HG03521 (cell line): ENCODE data around the gene HMGB1.

Experiments used
- ATAC-seq: cut with Tn5 transposase; IDR thresholded peaks from one replicate; pipeline ENCODE4 v1.9.1; 2021; ENCODE audit warnings: mild to moderate bottlenecking, moderate library complexity; ENCODE audit not compliant: unreplicated experiment

Gene HMGB1

DNA sequence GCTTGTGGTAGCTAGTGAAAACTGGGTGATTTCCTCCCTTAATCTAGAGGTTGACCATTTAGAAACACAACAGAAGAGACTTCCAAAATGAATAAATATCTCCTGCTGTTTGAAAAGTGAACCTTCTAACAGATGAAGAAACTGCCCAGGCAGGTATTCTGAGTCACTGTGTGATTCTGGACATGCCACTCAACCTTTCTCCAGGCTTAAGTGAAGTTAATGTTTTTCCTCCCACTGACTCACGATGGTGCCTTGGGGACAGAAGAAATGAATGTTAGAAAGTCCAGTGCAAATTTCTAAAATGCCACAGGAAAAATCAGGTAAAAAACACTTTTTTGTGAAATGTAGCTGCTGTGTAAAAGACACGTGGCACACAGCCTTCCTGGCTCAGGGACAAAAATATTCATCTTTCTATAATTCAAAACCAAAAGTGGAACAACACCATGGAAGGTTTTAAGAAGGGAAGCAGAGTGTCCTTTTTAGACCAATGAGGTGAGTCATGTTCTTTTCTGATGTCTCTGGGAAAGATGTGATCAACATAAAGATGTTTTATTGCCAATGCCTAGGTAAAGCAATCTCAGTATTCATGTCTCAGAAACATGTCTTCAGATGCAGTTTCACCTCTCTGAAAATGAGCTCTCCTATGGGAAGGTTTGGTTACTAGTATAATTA, 34.3 kb downstream of the HMGB1 start:
- no peak for ATAC-seq

DNA sequence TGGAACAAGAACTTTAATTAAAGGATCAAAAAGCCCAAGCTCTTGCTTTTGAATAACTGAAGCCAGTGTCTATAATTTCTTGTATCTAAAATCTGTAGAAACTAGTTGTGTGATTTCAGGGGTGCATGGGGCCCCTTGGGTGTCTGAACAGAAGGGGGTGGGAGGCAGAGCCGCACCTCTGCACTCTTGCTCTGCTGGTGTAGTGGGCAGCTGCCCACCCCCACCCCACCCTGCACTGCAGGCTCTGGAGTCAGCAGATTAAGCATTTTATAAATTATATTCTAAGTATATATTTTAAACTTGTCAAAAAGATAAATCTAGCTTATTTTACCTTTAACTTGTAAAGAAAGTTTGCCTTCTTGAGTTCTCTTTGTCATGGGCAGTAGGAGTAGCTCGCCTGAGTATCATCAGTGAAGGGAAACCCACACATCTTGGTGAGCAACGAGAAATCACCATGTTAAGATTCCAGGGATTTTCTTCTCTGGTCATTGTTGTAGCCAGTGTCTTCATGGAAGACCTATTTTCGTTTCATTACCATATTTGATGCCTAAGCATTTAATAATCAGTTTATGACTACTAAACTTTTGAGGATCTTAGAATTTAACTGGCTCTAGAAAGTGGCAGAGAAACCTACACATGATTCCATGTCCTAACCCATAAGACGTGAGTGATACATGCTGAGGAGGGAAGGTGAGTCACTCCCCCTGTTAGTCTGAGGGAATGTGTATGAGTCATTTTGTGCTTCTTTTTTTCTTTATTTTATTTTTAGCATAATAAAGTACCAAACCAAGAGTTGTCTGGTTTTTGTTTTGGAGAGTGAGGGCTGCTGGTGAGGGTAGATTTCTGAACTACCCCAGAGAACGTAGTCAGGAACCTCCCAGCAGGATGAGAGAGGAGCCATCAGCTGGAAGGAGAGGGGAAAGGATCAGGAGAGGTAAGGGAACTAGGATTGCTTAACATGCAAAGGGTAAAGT, 35.7 kb downstream of the HMGB1 start:
- ATAC-seq, result peak; percentile 45

DNA sequence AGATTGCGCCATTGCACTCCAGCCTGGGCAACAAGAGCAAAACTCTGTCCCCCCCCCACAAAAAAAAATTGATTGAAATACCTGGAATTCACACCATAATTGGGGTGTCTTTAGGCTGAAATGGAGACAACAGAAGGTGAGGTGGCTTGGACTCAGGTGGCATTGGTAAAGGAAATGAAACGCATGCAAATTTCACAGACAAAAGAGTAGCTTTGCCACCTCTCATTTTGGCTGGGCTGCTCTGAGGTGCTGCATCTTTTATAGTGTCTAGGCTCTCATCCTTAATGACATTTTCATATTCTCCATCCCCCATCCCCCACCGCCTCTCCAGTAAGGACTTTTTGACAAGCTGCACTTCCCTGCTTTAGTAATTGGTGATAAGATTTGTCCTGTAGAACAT, 36.5 kb downstream of the HMGB1 start:
- ATAC-seq, result no peak

DNA sequence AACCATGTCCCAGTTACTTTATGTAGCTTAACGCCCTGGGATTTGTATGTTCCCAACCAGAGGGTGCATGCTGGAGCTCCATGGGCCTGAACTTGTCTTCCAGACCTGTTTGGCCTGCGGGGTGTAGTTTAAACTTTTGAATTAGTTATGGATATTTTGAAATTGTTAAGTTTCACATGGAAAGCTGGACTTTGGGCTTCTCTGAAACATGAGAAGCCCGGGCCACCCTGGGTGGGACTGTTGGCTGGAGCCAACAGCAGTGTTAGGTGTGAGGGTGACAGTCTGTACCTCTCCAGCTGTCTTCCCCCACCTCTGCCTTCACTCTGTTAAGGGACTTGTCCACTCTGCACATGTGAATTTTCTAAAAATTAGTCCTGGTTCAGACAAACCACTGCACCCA, 41.8 kb downstream of the HMGB1 start:
- ATAC-seq, result no peak

DNA sequence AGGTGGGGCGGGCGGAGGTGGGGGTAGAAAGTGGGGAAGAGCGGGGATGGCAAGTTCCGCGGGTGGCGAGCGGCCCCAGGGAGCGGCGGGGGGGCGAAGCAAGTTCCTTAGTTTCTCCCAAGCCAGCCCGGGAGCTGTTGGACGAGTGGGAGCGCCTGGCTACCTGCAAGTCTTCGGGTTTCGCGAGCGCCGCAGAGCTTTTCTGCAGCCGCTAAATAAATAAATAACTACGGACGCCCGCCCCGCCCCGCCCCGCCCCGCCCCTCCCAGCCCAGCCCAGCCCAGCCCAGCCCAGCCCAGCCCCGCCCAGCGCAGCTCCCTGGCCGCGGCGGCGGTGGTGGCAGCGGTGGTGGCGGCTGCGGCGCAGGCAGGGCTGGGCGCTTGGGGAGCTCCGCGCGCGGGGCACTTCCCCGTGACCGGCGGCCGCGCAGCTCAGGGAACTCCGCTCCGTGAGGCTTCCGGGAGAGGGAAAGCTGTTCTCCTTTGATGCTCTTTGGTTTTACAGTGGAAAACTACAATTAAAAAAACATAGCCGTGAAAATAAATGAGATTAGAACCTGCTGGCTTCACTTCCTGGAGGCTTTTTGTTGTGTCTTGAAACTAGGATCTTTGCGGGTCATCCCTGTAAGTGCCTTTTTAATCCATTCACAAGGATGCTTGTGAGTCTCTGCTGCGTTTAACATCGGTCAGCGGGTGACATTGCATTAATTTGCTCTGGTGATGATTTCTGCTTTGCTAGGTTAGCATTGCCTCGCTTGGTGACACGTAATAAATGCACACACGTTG, 43.5 kb downstream of the HMGB1 start, which contains the start of gene UBE2L5:
Gene UBE2L5 (plus strand): TSS at position 440 of the 786 bp plus-strand sequence. CDS start 5,498 bp downstream, outside the sequence.
- ATAC-seq, result peak; percentile 67

DNA sequence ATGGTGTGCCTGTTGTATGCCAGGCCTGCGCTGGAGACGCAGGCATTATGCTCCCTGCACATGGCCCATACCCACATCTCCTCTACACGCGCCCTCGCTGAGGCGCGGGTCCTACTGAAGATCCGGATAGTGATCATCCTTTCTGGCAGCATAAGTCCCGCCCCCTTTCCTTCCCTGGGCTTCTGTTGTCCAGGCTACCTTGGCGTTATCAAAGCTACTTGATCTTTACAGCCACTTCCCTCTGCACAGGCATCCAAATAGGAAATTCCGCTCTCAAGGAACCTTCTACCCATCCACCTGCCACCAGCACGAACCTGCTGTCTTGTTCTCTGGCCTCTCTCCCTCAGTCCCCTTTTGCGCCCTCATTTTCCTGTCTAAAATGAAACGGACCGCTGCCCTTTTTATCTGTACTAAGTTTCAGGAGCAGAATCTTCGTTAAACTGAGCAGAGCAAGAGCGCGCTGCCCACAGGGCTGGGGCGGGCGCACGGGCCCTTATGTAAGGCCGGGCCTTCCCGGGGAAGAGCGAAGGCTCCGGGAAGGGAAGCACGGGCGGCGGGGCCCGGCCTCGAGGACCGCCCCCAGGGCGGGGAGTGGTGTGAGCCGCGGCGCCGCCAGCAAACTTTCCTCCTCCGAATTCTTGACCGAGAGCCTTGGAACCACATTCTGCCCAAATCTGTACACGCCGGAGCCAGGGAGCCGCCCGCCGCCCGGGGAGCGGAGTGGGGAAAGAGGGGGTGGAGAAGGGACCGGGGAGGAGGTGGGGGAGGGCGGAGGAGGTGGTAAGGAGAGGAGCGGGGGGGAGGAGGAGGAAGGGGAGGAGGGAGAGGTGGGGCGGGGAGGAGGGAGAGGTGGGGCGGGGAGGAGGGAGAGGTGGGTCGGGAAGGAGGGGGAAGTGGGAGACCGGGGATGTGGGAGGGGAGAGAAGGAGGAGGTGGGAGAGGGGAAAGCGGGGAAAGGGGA, 44.4 kb downstream of the HMGB1 start:
- ATAC-seq, result peak; percentile 30

DNA sequence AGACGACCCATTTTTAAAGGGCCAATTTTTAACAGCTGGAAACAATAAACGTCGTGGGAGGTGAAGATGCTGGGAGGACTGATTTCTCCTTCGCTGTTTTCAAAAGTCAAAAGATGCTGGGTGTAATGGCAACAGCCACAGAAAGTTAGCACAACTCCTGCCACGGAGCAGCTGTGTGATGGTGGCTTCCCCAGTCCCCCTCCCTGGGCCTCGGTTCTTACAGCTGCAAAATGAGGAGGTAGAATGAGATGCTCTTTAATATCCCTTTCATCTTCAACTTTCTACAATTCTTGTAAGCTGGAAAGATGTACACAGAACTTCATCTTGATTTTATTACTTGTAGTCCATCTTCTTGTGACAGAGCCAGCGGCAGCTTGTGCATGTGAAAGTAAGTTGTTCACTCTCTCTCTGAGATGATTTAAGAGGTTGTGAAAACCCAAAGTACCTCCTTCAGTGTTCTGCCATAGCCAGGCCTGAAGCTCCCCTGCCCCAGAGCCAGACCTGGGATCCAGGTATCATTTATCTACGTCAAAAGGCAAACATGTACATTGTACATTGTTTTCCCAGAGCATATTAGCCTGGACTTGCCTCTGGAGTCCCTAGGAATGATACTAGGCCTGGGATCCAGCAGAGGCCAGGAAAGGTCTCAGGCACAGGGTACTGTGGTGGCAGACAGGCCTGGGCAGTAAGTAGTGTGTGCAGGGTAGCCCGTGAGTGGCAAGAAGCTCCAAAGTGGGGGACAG, 46.8 kb downstream of the HMGB1 start:
- ATAC-seq, result no peak

DNA sequence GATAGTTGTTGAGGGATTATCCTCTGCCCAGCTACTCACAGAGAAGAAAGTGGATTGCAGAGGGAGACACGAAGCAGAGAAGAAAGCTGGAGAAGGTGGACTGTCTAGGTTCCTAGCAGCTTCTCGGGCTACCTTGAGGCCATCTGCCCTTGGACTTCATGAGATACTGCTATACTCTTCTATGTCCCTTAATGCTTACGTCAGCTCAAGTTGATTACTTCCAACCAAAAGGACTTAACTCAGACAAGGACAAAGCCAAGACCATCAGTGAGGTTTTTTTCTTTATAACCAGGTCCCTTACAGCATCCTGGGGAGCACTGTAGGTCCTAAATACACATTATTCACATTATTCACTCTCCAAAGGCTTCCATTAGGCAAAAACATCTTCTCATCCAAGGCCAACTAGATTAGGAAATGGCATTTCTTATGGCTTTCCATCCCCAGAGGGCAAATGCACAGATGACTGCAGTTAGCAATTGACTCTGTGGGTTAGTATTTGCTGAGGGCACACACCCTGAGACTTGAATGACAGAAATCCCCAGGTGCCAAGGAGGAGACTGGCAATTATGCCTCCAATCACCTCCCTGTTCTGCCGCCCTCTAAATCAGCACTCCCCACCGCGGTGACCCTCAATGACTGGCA, 47.5 kb downstream of the HMGB1 start:
- no peak for ATAC-seq

DNA sequence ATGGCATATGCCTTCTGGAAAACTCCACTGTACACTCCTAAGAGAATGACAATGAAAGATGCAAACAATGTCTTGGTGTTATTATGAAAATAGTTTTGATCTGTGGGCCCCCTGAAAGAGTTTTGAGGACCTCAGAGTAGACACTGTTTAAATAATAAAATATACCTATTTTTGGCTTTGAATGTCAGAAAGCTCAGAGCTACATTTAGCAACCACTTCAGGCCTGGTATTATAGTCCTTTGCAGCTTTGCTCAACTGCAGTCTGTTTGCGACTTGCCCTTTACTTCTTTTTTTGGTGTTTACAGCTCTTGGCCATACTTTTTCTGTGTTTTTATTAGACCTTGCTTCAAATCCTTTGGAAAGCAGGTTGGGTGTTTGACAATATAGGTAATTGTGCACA, 49.3 kb downstream of the HMGB1 start:
- no peak for ATAC-seq

DNA sequence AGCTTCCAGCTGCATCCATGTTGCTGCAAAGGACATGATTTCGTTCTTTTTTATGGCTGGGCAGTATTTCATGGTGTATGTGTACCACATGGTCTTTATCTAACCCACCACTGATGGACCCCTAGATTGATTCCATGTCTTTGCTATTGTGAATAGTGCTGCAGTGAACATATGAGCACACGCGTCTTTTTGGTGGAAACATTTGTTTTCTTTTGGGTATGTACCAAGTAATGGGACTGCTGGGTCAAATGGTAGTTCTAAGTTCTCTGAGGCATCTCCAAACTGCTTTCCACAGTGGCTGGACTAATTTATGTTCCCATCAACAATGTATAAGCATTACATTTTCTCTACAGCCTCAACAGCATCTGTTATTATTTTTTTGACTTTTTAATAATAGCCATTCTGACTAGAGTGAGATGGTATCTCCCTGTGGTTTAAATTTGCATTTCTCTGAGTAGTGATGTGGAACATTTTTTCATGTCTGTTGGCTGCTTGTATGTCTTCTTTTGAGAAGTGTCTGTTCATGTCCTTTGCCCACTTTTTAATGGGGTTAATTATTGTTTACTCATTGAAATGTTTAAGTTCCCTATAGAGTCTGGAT, 50.2 kb downstream of the HMGB1 start:
- ATAC-seq, result peak; percentile 66

DNA sequence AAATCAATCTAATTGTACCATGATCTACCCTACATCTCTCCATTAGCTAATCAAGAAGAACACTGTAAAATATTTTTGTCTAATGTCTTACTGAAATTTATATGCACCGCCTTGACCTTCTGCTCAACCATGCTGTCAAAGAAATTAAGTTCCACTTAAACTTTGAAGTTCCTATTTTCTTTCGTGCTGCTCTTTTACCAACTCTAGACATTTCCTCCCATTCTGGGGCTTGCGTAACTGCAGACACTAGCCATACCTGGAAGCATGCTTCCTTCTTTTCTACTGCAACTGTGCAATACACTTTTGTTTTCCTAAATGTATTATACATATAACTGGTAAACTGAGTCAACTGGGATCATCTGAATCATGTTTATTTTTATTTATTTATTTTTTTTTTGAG, 51.9 kb downstream of the HMGB1 start:
- no peak for ATAC-seq

DNA sequence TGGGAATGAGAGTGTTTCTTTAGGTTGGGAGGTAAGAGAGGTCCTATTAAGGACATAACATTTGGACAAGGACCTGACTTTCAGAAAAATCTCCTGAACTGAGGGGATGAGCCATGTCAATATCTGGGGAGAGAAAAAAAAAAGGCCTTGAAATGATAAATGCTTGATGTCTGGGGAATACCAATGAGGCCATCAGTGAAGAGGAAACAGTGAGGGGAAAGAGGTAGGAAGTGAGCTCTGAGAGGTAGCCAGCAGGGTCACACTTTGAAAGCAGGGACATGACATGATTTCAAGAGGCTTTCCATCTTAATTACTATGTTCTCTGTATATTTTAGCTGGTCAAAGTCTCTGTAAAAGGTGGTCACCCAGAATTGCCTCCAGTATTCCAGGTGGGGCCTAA, 53.4 kb downstream of the HMGB1 start:
- no peak for ATAC-seq

DNA sequence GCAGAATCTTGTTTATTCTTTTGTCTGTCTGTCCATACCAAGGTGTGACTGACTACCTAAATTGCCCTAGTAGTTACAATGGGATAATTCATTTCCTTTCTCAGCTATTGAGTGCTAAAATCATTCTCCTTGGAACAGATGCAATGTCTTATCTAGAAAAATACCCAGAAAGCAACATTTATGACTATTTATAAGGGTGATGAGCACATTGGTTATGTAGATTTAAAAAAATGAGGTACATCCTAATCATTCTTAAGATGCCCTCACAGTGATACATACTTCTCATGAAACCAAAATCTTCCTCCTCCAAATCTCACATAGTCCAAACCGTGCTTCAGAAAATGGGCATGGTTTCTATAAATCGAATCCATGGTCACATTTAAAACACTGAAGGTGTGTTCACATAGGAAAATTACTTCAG, 55.0 kb downstream of the HMGB1 start:
- no peak for ATAC-seq

DNA sequence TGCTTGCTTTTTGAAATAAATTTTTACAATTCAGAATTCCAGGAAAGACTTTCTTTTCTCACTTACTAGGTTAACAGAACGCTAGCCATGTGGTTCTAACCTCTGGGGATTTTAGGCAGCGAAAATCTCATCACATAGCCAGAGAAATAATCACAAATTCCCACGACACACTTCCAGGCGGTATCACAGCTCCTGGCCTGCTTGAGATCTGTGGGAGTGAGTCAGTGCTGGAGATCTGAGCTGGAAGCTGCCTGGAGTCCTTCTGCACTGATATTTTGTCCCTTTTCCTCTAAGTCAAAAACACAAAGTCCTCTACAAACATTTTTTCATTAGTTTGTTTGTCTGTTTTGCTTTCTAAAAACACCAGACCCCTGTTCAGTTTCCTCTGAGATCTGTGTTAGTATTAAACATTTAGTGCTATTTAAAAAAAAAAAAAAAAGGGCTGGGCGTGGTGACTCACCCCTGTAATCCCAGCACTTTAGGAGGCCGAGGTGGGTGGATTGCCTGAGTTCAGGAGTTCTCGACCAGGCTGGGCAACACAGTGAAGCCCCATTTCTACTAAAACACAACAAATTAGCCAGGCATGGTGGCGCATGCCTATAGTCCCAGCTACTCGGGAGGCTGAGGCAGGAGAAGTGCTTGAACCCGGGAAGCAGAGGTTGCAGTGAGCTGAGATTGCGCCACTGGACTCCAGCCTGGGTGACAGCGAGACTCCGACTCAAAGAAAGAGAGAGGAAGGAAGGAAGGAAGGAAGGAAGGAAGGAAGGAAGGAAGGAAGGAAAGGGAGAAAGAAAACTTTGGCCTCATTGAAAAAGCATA, 55.6 kb downstream of the HMGB1 start:
- ATAC-seq, result no peak

DNA sequence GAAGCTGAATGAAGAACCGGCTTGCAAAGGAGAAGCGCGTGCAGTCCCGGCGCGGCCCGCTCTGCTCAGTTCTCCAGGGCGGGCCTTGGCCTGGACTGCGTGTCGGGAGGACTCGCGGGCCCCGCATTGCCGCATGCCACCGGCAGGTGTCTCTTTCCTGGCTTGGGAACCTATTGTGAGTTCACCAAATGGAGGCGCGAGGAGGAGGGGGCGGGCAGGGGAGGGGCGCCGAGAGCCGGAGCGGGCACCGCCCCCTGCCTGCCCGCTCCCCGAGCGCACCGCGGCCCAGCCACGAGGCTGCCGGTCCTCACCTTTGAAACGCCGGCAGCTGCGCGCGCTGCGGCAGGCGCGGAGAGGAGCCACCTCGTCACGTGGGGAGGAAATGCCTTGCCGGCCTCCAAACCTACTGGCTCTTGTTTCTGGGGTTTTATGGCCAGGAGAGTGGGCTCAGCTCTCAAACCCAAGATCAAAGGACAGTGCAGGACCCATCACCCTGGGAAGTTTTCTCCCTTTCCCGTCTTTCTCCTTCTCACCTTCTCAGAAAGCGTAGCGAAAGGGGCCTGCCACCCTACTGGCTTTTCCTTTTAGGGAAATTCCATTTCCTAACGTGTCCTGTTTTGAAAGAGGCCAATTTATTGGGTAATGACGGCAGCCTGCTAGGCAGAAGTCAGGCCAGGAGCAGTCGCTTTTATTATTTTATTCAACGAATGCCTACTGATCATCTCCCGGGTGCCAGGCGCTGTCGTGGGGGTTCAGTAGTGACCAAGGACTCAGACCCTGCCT, 57.2 kb downstream of the HMGB1 start:
- ATAC-seq, result peak; percentile 93

DNA sequence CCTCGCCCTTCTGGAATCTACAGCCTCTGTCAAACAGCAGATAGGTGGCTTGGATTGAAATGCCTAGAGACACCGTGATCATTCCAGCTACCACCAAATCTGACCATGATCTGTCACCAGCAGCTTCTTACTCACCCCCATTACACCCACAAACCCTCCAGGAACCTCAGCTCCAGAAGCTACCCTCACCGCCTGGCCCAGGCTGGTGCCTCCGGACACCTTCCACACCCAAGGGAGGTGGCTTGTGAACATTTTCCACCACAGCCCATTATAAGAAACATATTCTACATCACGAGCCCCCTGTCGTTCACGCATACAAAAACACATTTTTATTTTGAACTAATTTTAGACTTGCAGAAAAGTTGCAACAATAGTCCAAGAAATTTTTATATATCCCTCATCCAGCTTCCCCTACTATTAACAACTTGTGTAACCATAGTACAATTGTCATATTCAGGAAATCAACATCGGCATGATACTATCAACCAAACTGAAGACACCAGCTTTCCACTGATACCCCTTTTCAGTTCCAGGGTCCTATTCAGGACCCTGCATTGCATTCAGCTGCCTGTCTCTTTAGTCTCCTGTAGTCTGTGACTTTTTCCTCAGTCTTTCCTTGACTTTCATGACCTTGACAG, 58.8 kb downstream of the HMGB1 start:
- ATAC-seq, result no peak
